ENCODE results near the gene CYFIP1.
"Not testable (repeated sequence)": the region's sequence is repeated elsewhere in the genome, so short reads cannot be mapped to it uniquely, and the experiment has no call there.

The CYFIP1 gene

GRCh38 chr15:22980189-22981050, at the start of gene CYFIP1:
CYFIP1 (minus strand) TSS chr15:22980368; CDS start chr15:22947285, 33,083 bp downstream.
- peak; percentile 86 for DNase-seq (ENCODE audit: low read depth)

DNA sequence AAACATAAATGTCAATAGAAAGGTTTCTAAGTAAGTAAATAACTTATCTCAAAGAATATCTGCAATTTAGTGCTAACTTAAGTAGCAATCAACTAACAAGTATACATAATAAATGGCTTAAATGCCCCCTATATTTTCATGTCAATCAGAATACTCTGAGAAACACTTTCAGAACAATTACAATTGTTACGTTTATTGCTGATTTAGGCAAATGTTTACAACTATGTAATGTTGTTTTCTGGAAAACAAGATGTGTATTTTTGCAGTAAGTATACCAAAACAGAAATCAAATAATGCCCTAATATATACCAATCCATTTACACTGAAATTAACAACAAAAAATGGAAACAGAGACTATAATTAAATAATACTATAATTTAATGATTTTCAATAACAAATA, 46.0 kb upstream of the CYFIP1 start:
- no peak for DNase-seq (ENCODE audit: low read depth)

DNA sequence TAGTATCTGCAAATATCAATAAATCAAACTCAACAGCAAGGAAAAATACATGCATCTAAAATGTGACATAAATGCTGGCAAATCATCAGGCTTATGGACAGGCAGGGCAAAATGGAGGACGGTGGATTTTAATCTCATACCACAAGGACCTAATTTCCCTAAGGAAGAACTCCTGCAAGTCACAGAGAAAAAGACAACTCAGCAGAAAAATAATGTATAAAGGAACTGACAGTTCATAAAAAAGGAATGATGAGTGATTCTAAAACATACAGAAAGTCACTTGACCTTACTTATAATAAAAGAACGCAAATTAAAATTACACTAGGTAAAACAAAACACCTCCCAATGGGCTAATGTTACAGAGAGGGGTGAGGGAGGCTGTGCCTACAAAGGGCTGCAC, 42.0 kb upstream of the CYFIP1 start:
- DNase-seq (ENCODE audit: low read depth) = no peak

- DNase-seq (ENCODE audit: low read depth) = no peak
These were observed 34.3 kb upstream of the CYFIP1 start for GRCh38 chr15:23014394-23015000.

GRCh38 chr15:23013681-23014080, 33.5 kb upstream of the CYFIP1 start:
- DNase-seq (ENCODE audit: low read depth) = no peak

DNA sequence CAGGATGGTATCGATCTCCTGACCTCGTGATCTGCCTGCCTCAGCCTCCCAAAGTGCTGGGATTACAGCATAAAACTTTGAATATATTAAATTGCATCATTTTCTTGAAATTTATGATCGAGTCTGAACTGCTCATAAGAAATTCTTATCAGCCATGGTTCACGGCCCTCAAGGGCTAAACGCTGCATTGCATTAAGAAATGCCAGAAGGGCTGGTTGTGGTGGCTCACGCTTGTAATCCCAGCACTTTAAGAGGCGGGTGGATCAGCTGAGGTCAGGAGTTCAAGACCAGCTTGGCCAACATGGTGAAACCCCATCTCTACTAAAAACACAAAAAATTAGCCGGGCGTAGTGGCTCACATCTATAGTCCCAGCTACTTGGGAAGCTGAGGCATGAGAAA, 32.4 kb upstream of the CYFIP1 start:
- not testable (repeated sequence) for DNase-seq (ENCODE audit: low read depth)

GRCh38 chr15:23003736-23004135, 23.6 kb upstream of the CYFIP1 start:
- no peak for DNase-seq (ENCODE audit: low read depth)

- DNase-seq (ENCODE audit: low read depth) = no peak
These were observed 22.8 kb upstream of the CYFIP1 start for GRCh38 chr15:23002920-23003319.

GRCh38 chr15:22995795-22996194, 15.6 kb upstream of the CYFIP1 start:
- DNase-seq (ENCODE audit: low read depth) = peak; percentile 44

DNA sequence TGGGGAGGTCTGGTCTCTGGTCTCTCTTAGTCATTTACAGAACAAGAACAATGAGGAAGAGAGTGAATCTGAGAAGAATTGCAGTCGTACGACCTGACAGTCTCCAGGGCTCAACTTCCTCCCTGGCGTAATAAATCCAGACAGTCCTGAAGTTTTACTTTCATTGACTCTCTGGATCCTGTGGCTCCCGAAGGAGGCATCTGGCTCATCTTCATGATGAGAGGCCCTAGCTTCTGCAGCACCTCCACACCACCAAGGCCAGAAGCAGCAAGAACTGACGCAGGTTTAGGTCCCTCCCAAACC, 11.8 kb upstream of the CYFIP1 start:
- DNase-seq (ENCODE audit: low read depth) = no peak

- DNase-seq (ENCODE audit: low read depth) = no peak
These were observed 9.7 kb upstream of the CYFIP1 start for GRCh38 chr15:22989576-22990477.

- no peak for DNase-seq (ENCODE audit: low read depth)
These were observed 8.6 kb upstream of the CYFIP1 start for GRCh38 chr15:22988811-22989210.

DNA sequence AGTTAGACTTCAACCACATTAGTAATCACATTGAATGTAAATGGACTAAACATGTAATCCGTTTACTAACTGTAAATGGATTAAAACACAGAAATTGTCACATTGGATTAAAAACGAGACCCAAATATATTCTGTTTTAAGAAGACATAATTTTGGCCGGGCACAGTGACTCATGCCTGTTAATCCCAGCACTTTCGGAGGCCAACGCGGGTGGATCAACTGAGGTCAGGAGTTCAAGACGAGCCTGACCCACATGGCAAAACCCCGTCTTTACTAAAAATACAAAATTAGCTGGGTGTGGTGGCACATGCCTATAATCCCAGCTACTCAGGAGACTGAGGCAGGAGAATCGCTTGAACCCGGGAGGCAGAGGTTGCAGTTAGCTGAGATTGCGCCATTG, 1.8 kb upstream of the CYFIP1 start:
- not testable (repeated sequence) for DNase-seq (ENCODE audit: low read depth)

DNA sequence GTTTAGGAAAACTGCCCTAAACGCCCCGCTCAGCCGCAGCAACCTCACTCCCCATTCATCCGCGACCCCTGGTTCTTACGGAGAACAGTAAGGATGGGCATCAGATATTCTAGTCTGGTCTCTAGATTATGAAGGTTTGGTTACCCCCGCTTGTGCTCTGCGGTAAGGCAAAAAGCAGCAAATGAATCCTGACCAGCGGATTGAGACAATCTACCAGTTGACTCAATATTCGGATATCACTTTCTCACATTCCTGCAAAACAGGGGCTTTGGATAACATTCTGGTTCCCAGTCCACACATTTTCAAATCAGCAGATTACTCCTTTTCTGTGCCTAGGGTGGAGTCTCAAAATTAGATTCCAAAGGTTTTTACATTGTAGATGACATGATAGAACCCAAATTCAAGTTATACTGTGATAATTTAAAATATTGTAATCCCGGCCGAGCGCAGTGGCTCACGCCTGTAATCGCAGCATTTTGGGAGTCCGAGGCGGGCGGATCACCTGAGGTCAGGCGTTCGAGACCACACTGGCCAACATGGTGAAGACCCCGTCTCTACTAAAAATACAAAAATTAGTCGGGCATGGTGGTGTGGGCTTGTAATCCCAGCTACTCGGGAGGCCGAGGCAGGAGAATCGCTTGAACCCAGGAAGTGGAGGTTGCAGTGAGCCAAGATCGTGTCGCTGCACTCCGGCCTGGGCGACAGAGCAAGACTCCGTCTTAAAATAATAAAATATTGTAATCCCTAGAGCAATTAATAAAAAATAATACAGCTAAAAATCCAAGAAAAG, 1.1 kb upstream of the CYFIP1 start:
- no peak for DNase-seq (ENCODE audit: low read depth)

DNA sequence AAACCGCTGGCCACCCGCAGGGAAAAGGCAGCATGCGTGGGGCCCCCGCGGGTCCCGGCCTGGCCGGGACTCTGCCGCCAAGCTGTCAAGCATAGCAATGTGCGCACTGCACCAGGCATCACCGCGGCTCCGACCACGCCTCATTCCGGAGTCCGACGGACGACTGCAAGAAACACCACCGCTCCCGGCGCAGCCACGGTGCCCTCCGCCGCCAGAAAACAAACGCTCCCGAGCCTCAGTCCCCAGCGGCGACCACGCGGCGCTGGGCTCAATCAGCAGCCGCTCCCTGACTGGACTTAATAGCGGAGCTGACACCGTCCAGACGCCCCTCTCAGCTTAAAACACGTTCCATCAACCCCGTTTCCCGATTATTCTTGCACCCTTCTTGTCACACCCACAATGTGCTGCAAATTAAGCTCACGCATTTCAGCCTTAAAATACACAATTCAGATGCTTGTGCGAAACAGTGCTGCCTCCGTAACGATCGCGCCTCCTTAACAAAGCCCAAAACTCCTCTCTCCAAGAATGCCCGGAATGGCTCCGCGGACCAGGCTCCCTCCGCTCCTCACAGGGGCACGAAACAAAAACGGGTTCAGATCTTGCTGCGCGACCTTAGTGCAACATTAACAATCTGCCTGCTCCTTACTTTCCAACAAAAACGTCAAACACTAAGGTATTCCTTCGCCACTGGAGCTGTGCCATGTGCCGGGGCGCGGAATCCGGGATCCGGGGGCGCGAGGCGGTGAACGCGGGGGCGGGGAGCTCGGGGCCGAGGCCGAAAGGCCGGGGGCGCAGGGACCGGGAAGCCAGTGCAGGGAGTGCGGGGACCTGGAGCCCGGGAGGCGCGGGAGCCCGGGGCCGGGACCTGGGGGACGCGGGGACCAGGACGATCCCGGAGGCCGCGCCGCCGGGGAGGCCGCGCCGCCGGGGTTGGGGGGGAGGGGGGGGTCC, 655 bp downstream of the CYFIP1 start:
- DNase-seq (ENCODE audit: low read depth) = peak; percentile 64

- no peak for DNase-seq (ENCODE audit: low read depth)
These were observed 1.4 kb downstream of the CYFIP1 start for GRCh38 chr15:22978691-22979237.

- DNase-seq (ENCODE audit: low read depth) = no peak
These were observed 5.4 kb downstream of the CYFIP1 start for GRCh38 chr15:22974745-22975144.

DNA sequence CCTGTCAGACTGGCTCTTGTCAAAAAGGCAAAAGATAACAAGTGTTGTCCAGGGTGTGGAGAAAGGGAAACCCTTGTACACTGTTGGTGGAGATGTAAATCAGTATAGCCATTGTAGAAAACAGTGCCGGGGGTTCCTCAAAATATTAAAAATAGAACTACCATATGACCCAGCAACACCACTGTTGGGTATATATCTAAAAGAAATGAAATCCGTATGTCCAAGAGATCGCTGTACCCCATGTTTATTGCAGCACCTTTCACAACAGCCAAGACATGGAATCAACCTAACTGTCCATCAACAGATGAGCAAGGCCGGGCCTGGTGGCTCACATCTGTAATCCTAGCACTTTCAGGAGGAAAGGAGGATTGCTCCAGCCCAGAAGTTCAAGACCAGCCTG, 6.2 kb downstream of the CYFIP1 start:
- no peak for DNase-seq (ENCODE audit: low read depth)

DNA sequence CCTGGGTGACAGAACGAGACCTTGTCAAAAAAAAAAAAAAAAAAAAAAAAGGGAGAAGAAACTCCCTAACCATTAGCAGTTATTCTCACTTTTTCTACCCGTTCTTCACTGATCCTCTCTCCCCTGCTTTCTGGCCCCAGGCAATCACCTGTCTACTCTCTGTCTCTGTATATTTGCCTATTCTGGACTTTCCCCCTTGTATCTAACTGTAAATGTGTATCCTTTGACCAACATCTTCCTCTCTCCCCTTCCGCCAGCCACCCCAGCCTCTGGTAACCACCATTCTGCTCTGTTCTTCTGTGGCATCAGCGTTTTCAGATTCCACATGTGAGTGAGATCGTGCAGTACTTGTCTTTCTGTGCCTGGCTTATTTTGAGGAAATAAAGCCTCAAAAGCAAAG, 6.9 kb downstream of the CYFIP1 start:
- no peak for DNase-seq (ENCODE audit: low read depth)

- DNase-seq (ENCODE audit: low read depth) = no peak
These were observed 10.7 kb downstream of the CYFIP1 start for GRCh38 chr15:22969489-22969888.
